ENCODE measurements around the gene PSD2. TPM values are rescaled to one million over a fixed set of nuclear protein-coding genes. Genes with fewer than 3 reads are reported as not detected.

Gene PSD2
- total RNA-seq, 1 experiment from 2014 or later = 0.79 TPM

Other genes with a start within 250 kb of the PSD2 start
- 140 TPM for gene UBE2D2, start 234.5 kb upstream of the PSD2 start, total RNA-seq (2021; ENCODE audit: unreplicated experiment)
- gene CXXC5, start 147.5 kb upstream of the PSD2 start, total RNA-seq (2021; ENCODE audit: unreplicated experiment) = 43.1 TPM
- gene NRG2, start 247.5 kb downstream of the PSD2 start, total RNA-seq (2021; ENCODE audit: unreplicated experiment) = 0.91 TPM